Measurements from ENCODE around the gene GLUL.

The GLUL gene

GRCh38 chr1:182426442-182427430 is 35.1 kb upstream of the GLUL start:
- DNase-seq (ENCODE audit: extremely low read depth, low read depth): no peak
- TF ChIP-seq, protein P1, sequence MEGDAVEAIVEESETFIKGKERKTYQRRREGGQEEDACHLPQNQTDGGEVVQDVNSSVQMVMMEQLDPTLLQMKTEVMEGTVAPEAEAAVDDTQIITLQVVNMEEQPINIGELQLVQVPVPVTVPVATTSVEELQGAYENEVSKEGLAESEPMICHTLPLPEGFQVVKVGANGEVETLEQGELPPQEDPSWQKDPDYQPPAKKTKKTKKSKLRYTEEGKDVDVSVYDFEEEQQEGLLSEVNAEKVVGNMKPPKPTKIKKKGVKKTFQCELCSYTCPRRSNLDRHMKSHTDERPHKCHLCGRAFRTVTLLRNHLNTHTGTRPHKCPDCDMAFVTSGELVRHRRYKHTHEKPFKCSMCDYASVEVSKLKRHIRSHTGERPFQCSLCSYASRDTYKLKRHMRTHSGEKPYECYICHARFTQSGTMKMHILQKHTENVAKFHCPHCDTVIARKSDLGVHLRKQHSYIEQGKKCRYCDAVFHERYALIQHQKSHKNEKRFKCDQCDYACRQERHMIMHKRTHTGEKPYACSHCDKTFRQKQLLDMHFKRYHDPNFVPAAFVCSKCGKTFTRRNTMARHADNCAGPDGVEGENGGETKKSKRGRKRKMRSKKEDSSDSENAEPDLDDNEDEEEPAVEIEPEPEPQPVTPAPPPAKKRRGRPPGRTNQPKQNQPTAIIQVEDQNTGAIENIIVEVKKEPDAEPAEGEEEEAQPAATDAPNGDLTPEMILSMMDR (IDR thresholded peaks at IDR 0.05; ENCODE audit: low read depth, low read length): no peak

- TF ChIP-seq, protein P1 (IDR thresholded peaks at IDR 0.05; ENCODE audit: low read depth, low read length): no peak
- DNase-seq (ENCODE audit: extremely low read depth, low read depth): no peak
These were observed 24.2 kb upstream of the GLUL start for GRCh38 chr1:182415789-182416188.

GRCh38 chr1:182413969-182414368 is 22.4 kb upstream of the GLUL start:
- TF ChIP-seq, protein P1 (IDR thresholded peaks at IDR 0.05; ENCODE audit: low read depth, low read length): no peak

GRCh38 chr1:182413486-182413885 is 21.9 kb upstream of the GLUL start:
- TF ChIP-seq, protein P1 (IDR thresholded peaks at IDR 0.05; ENCODE audit: low read depth, low read length): no peak
- DNase-seq (ENCODE audit: extremely low read depth, low read depth): no peak

More at GRCh38 chr1:182413969-182414368, 22.4 kb upstream of the GLUL start:
- DNase-seq (ENCODE audit: extremely low read depth, low read depth): no peak

GRCh38 chr1:182410620-182411273 is 19.2 kb upstream of the GLUL start:
- no peak for DNase-seq (ENCODE audit: extremely low read depth, low read depth)
- TF ChIP-seq, protein P1 (IDR thresholded peaks at IDR 0.05; ENCODE audit: low read depth, low read length): no peak

- DNase-seq (ENCODE audit: extremely low read depth, low read depth): no peak
- TF ChIP-seq, protein P1 (IDR thresholded peaks at IDR 0.05; ENCODE audit: low read depth, low read length): no peak
These were observed 18.5 kb upstream of the GLUL start for GRCh38 chr1:182410138-182410537.
